H1 (cell line): Measurements from ENCODE around the gene ADGRL2. TPM values are rescaled to one million over a fixed set of nuclear protein-coding genes. Genes with fewer than 3 reads are reported as not detected.

Experiments
- BCL11A ChIP-seq, 2 experiments: IDR thresholded peaks; one replicate each; pipeline ENCODE4 v1.6.1; 2011; ENCODE audit warnings: low read depth in 2 of 2, low read length in 2 of 2, mild to moderate bottlenecking in 2 of 2
- BRCA1 ChIP-seq: IDR thresholded peaks from 2 replicates; pipeline ENCODE4 v1.6.1; 2012; ENCODE audit warnings: low read depth, low read length, improper control_type of control experiment
- EZH2 ChIP-seq: fragments of 200-600 bp; sonication (generic); IDR thresholded peaks from 2 replicates; pipeline ENCODE4 v1.7.1; 2012; ENCODE audit warnings: low read depth, mild to moderate bottlenecking, moderate library complexity, low read length, inconsistent platforms; ENCODE audit not compliant: severe bottlenecking
- HDAC6 ChIP-seq: IDR thresholded peaks from one replicate; pipeline ENCODE4 v1.7.1; 2012; ENCODE audit warnings: low read depth, mild to moderate bottlenecking, inconsistent platforms, low read length, moderate library complexity
- JUN ChIP-seq: IDR thresholded peaks from 2 replicates; pipeline ENCODE4 v1.6.1; 2011; ENCODE audit warnings: low read depth, mild to moderate bottlenecking, improper control_type of control experiment, low read length
- POLR2AphosphoS5 ChIP-seq: IDR thresholded peaks from 2 replicates; pipeline ENCODE4 v1.6.1; 2011; ENCODE audit warnings: low read depth, low read length
- SP4 ChIP-seq: IDR thresholded peaks from 2 replicates; pipeline ENCODE4 v1.6.1; 2012; ENCODE audit warnings: low read length, inconsistent platforms
- polyA plus RNA-seq, 7 experiments: library from polyadenylated mRNA; depleted of rRNA in 3 of 7; stranded (reverse) in 5 of 7; unstranded in 2 of 7; fragments of >200 nt in 5 of 7; fragments of 200-250 nt in 2 of 7; gene quantifications; 1 replicate in 5 of 7; 2 replicates in 1 of 7; 4 replicates in 1 of 7; pipeline versions ENCODE4 v1.2.1 to v1.2.3, GENCODE V29; 2011 to 2013; ENCODE audit warnings: missing spikeins in 2 of 7, mixed read lengths in 2 of 7
- total RNA-seq: library from RNA; stranded (reverse); fragmentation: NEBNext Ultra II Directional; extraction: Animal tissue kit (Norgen Biotek cat#: 25700); gene quantifications from 2 replicates; pipeline ENCODE4 v1.2.1, GENCODE V29; 2021
- TF ChIP-seq, protein P1 (sequence below): IDR thresholded peaks from 2 replicates; pipeline ENCODE4 v1.6.1; 2012; ENCODE audit warnings: inconsistent platforms

ADGRL2 gene
- total and polyA plus RNA-seq, 2 of the 8 experiments (the other 6 are each of a cell fraction or from before 2014, with no cell fraction given): 113 to 124 TPM

DNA sequence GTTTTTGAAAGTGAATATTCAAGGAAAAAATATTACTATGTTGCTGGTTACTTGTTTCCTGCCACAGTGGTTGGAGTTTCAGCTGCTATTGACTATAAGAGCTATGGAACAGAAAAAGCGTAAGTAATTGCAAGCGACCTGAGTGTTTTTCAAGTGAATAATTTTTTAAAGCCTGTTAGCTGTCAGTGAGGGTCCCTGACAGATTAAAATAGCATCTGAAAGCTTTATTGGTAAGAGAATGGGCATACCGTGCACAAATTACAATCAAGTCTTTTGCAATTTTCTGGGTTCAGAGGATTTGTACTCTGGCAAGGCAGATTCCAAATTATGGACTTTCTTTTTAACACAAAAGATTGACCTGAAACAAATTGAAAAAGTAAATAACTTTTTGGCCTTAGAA, 169.7 kb downstream of the ADGRL2 start (continued):
- TF ChIP-seq JUN (no peak), BRCA1 (no peak), HDAC6 (no peak), BCL11A (IDR thresholded peaks at IDR 0.05; ENCODE audit: low read depth in 2 of 2, low read length in 2 of 2) (no peak), EZH2 (no peak), POLR2AphosphoS5 (no peak), SP4 (no peak)
- TF ChIP-seq, protein P1, sequence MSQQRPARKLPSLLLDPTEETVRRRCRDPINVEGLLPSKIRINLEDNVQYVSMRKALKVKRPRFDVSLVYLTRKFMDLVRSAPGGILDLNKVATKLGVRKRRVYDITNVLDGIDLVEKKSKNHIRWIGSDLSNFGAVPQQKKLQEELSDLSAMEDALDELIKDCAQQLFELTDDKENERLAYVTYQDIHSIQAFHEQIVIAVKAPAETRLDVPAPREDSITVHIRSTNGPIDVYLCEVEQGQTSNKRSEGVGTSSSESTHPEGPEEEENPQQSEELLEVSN: no peak
